HCT116 (cell line): Measurements from ENCODE around the gene FAM117A. TPM values are rescaled to one million over a fixed set of nuclear protein-coding genes. Genes with fewer than 3 reads are reported as not detected.

Experiments
- ATAC-seq: fragments of 200-7000 bp; cut with Tn5 transposase; 2 replicates; pipeline ENCODE4 v1.9.1; 2020; ENCODE audit warnings: mild to moderate bottlenecking, moderate library complexity
- BruUV-seq: library from RNA; stranded (reverse); fragments of 400-500 nt; replicated peaks from 2 replicates; lab custom pipeline; 2021; lab: Mats Ljungman, UMichigan
- CTCF ChIA-PET: fragments of 300-600 bp; sonication (Branson Sonifier 250); formaldehyde crosslinking; loops from one replicate; lab custom pipeline; 2021; ENCODE audit warnings: antibody characterized with exemption; lab: Charles Lee
- POLR2A ChIA-PET: fragments of 300-600, 350-600 bp; sonication (Branson Sonifier 250); formaldehyde crosslinking; loops from one replicate; lab custom pipeline; 2021; ENCODE audit warnings: antibody characterized with exemption; lab: Charles Lee
- RAD21 ChIA-PET, 2 experiments: fragments of 300-600 bp; sonication (Branson Sonifier 250); formaldehyde crosslinking; loops; one replicate each; lab custom pipeline; 2023; ENCODE audit warnings: low total read pairs in 2 of 2; ENCODE audit not compliant: uncharacterized antibody in 2 of 2, unreplicated experiment in 2 of 2, low non-redundant PET in 1 of 2; lab: Charles Lee
- DNase-seq: peaks from one replicate; pipeline ENCODE4 v3.0.0-alpha.2; 2010; ENCODE audit warnings: low read depth, low spot score
- H2AFZ ChIP-seq: fragments of 200-600 bp; shearing (Covaris generic), sonication (generic); 2 replicates; pipeline ENCODE4 v1.6.1; 2017; ENCODE audit warnings: low read depth, mixed run types, mixed read lengths, antibody characterized with exemption, low read length; ENCODE audit not compliant: poor library complexity, severe bottlenecking
- H3K27ac ChIP-seq: 2 replicates; pipeline ENCODE4 v1.5.1; 2012; ENCODE audit warnings: low read depth, low read length
- H3K27me3 ChIP-seq: fragments of 200-600 bp; sonication (generic); 2 replicates; pipeline ENCODE4 v1.6.1; 2016; ENCODE audit warnings: mixed run types, low read length, mixed read lengths; ENCODE audit not compliant: insufficient read depth
- H3K36me3 ChIP-seq, 2 experiments: fragments of 200-500 bp in 1 of 2; fragments of 200-600 bp in 1 of 2; sonication (Bioruptor generic) in 1 of 2; sonication (generic) in 1 of 2; 2 replicates each; pipeline versions ENCODE4 v1.5.1 to v1.6.1; 2014 to 2016; ENCODE audit warnings: low read length in 2 of 2, inconsistent platforms in 1 of 2, mixed read lengths in 1 of 2, mixed run types in 1 of 2; ENCODE audit not compliant: insufficient read depth in 2 of 2, control insufficient read depth in 1 of 2
- H3K4me1 ChIP-seq, 2 experiments: fragments of 200-600 bp in 1 of 2; sonication (generic) in 1 of 2; 2 replicates each; pipeline versions ENCODE4 v1.5.1 to v1.6.1; 2012 to 2017; ENCODE audit warnings: low read length in 2 of 2, inconsistent platforms in 1 of 2, mild to moderate bottlenecking in 1 of 2, mixed read lengths in 1 of 2, mixed run types in 1 of 2, moderate library complexity in 1 of 2; ENCODE audit not compliant: insufficient read depth in 2 of 2, control insufficient read depth in 1 of 2
- H3K4me2 ChIP-seq: fragments of 200-600 bp; sonication (generic); 2 replicates; pipeline ENCODE4 v1.6.1; 2017; ENCODE audit warnings: mixed run types, low read length, mixed read lengths
- H3K4me3 ChIP-seq, 2 experiments: fragments of 200-600 bp in 1 of 2; sonication (generic) in 1 of 2; replicated peaks in 1 of 2; 2 replicates each; pipeline ENCODE4 v1.5.1; 2011 to 2016; ENCODE audit warnings: low read length in 2 of 2, control low read depth in 1 of 2, low read depth in 1 of 2, mild to moderate bottlenecking in 1 of 2, mixed read lengths in 1 of 2, mixed run types in 1 of 2
- H3K79me2 ChIP-seq: fragments of 200-600 bp; sonication (generic); 2 replicates; pipeline ENCODE4 v1.6.1; 2017; ENCODE audit warnings: mild to moderate bottlenecking, mixed run types, low read length, moderate library complexity, mixed read lengths; ENCODE audit not compliant: insufficient read depth
- H3K9ac ChIP-seq: fragments of 200-600 bp; sonication (generic); 2 replicates; pipeline ENCODE4 v1.6.1; 2016; ENCODE audit warnings: low read length, mixed read lengths
- H3K9me2 ChIP-seq: fragments of 200-600 bp; sonication (generic), shearing (Covaris generic); 2 replicates; pipeline ENCODE4 v1.6.1; 2017; ENCODE audit warnings: mixed run types, mild to moderate bottlenecking, moderate library complexity; ENCODE audit not compliant: insufficient read depth
- H3K9me3 ChIP-seq, 2 experiments: fragments of 200-500 bp in 1 of 2; fragments of 200-600 bp in 1 of 2; sonication (Bioruptor generic) in 1 of 2; sonication (generic) in 1 of 2; 2 replicates each; pipeline ENCODE4 v1.6.1; 2014 to 2017; ENCODE audit warnings: low read length in 2 of 2, mixed read lengths in 2 of 2, inconsistent platforms in 1 of 2, low read depth in 1 of 2, mild to moderate bottlenecking in 1 of 2, mixed run types in 1 of 2, moderate library complexity in 1 of 2; ENCODE audit not compliant: control insufficient read depth in 1 of 2, insufficient read depth in 1 of 2
- H4K20me1 ChIP-seq: fragments of 200-600 bp; sonication (generic), shearing (Covaris generic); 2 replicates; pipeline ENCODE4 v1.6.1; 2017; ENCODE audit warnings: mixed run types, mild to moderate bottlenecking, moderate library complexity; ENCODE audit not compliant: insufficient read depth
- CEBPB ChIP-seq: IDR thresholded peaks from 2 replicates; pipeline ENCODE4 v1.6.1; 2012; ENCODE audit warnings: low read depth
- EGR1 ChIP-seq: IDR thresholded peaks from 2 replicates; pipeline ENCODE4 v1.6.1; 2012; ENCODE audit warnings: low read depth
- EZH2 ChIP-seq: fragments of 200-600 bp; sonication (generic); IDR thresholded peaks from 2 replicates; pipeline ENCODE4 v1.6.1; 2017; ENCODE audit warnings: antibody characterized with exemption, mixed run types
- EZH2phosphoT487 ChIP-seq: fragments of 200-600 bp; IDR thresholded peaks from 2 replicates; pipeline ENCODE4 v1.6.1; 2018; ENCODE audit warnings: antibody characterized with exemption, borderline replicate concordance
- FOSL1 ChIP-seq: IDR thresholded peaks from 2 replicates; pipeline ENCODE4 v1.6.1; 2012; ENCODE audit warnings: low read depth
- JUND ChIP-seq: IDR thresholded peaks from 2 replicates; pipeline ENCODE4 v1.6.1; 2012
- POLR2A ChIP-seq: IDR thresholded peaks from 2 replicates; pipeline ENCODE4 v1.7.0; 2011; ENCODE audit warnings: borderline replicate concordance; ENCODE audit not compliant: insufficient read depth, insufficient read length; ENCODE audit errors: extremely low read depth
- SIN3A ChIP-seq: IDR thresholded peaks from 2 replicates; pipeline ENCODE4 v1.6.1; 2012; ENCODE audit warnings: low read depth
- SP1 ChIP-seq: IDR thresholded peaks from 2 replicates; pipeline ENCODE4 v1.6.1; 2012; ENCODE audit warnings: low read depth
- SRF ChIP-seq: IDR thresholded peaks from 2 replicates; pipeline ENCODE4 v1.6.1; 2012; ENCODE audit warnings: low read depth
- ZNF274 ChIP-seq: fragments of 200-500 bp; sonication (Bioruptor generic); IDR thresholded peaks from 2 replicates; pipeline ENCODE4 v1.6.1; 2014; ENCODE audit warnings: mild to moderate bottlenecking, low read depth, low read length, inconsistent platforms
- intact Hi-C: fragments of 100-400 bp; cut with micrococcal nuclease; formaldehyde crosslinking; loops from 2 replicates; pipeline ENCODE4 v1.10.0; 2022
- total RNA-seq: library from RNA; stranded (reverse); gene quantifications from one replicate; pipeline ENCODE4 v1.2.1, GENCODE V29; 2021; ENCODE audit not compliant: unreplicated experiment

FAM117A gene
- total RNA-seq, 1 experiment from 2014 or later: 12.8 TPM

DNA sequence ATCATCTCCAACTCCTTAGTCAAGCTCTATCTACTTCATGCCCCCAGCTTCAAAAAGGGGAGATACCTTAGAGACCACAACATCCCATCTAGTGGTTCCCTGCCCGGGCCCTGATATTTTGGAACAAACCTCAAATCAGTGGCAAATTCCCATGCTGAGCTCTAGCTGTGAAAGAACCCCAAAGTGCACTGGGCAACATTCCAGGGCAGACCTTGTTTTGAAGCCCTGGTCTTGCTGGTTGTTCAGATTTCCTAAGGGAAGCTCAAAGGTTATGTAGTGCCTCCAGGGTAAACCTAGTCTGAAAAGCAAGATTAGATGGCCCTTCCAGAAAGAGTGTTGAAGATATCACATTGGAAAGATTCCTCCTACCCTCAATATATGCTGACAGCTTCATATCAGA, 16.3 kb downstream of the FAM117A start:
- no peaks in the 10 kb centered on the region for H3K36me3 ChIP-seq
- H3K4me3 ChIP-seq: no peak overlapping the region
- H3K9me3 ChIP-seq: no peaks in the 10 kb centered on the region
- intact Hi-C loops: no loop called here
- no peak overlapping the region for H3K4me2 ChIP-seq
- H3K27ac ChIP-seq: no peak overlapping the region
- no peak for DNase-seq
- no peak overlapping the region for H2AFZ ChIP-seq
- no peak for ATAC-seq
- H3K27me3 ChIP-seq: no peaks in the 10 kb centered on the region; the same call in 1 of the 2 replicates
- no peaks in the 10 kb centered on the region for H3K9me2 ChIP-seq
- CTCF ChIA-PET: interaction anchor here (0.6 to 0.8 kb wide), 2 partner anchors 16 to 40 kb away, joined by 3 to 4 read pairs; partner anchors contain the start of genes FAM117A and SLC35B1
- no peaks in the 10 kb centered on the region for H3K4me1 ChIP-seq
- no TSS peak for BruUV-seq
- TF ChIP-seq SIN3A (no peak), CEBPB (no peak), FOSL1 (no peak), POLR2A (no peak), SRF (no peak), EZH2phosphoT487 (no peak), ZNF274 (no peak), EZH2 (no peak)
- H4K20me1 ChIP-seq: no peaks in the 10 kb centered on the region
- POLR2A ChIA-PET: interaction anchor here (2.3 kb wide), 1 partner anchor 17 kb away, joined by 8 read pairs; the partner anchor contains the start of gene FAM117A
- RAD21 ChIA-PET: no interaction called here
- H3K79me2 ChIP-seq: no peaks in the 10 kb centered on the region
- no peak overlapping the region for H3K9ac ChIP-seq

DNA sequence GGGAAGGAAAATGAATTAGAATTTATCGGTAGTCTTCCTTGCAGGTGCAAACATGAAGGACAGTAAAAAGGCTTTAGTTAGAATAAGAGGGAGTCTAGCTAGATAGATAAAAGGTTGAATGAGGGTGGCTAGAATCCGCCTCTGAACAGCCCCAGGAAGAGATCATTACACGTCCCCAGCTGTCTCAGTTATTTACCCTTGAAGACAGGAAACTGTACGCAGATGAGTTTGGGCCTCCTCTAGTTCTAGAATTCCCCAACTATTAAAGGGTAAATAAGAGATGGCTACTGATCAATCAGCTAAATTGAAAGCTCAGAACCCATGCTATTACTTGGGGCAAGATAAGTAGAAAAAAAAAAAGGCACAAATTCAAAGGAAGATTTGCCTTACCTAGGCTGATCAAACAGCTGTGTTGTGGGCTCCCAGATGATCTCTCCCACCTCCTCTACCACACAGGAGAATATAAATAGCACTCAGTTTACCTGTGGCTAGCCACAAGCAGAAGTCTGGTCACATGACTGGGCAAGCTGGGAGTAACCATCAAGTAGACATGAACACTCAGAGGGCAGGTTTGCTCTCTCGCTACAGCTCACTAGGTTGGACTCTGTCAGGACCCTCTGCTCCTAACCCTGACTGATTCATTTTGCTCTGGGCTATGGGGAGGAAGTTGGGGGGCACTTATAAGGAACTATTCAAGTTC, 17.0 kb downstream of the FAM117A start:
- TF ChIP-seq EGR1: no peak
- no peak for TF ChIP-seq JUND
- no peak for TF ChIP-seq SP1
- TF ChIP-seq, all 23 proteins: peak for 0
- DNase-seq: no peak
- Histone ChIP-seq H3K36me3 (no peaks in the 10 kb centered on the region), H3K27ac (no peak overlapping the region), H3K4me2 (no peak overlapping the region), H3K9me3 (no peaks in the 10 kb centered on the region), H2AFZ (no peak overlapping the region), H3K9me2 (no peaks in the 10 kb centered on the region), H3K4me3 (no peak overlapping the region), H3K4me1 (no peaks in the 10 kb centered on the region), H4K20me1 (no peaks in the 10 kb centered on the region), H3K27me3 (no peaks in the 10 kb centered on the region; the same call in 1 of the 2 replicates), H3K79me2 (no peaks in the 10 kb centered on the region), H3K9ac (no peak overlapping the region)
- BruUV-seq: no TSS peak
- POLR2A ChIA-PET: interaction anchor here (2.3 kb wide), 1 partner anchor 17 kb away, joined by 8 read pairs; the partner anchor contains the start of gene FAM117A
- intact Hi-C loops: no loop called here
- no peak for ATAC-seq
- RAD21 ChIA-PET: no interaction called here
- CTCF ChIA-PET: interaction anchor here (0.6 to 1.1 kb wide), 3 partner anchors 17 to 251 kb away, joined by 3 to 4 read pairs (median 3); partner anchors contain the start of genes FAM117A and SLC35B1
